SK-N-SH (cell line): ENCODE data around the gene C19orf18. TPM values are rescaled to one million over a fixed set of nuclear protein-coding genes. Genes with fewer than 3 reads are reported as not detected.

Source experiments
- CTCF ChIA-PET: fragments of 300-600, 350-600 bp; formaldehyde crosslinking; extraction: SDS; loops from one replicate; lab custom pipeline; 2021; lab: Yijun Ruan, JAX
- POLR2A ChIA-PET: fragments of 350-600 bp; sonication (Branson Sonifier 250); formaldehyde crosslinking; extraction: SDS; loops from one replicate; lab custom pipeline; 2020; ENCODE audit warnings: antibody characterized with exemption, inconsistent platforms; lab: Yijun Ruan, JAX
- DNase-seq: peaks from one replicate; pipeline ENCODE4 v3.0.0; 2012
- H2AFZ ChIP-seq: fragments of 200-600 bp; sonication (generic); 2 replicates; pipeline ENCODE4 v1.8.1; 2016; ENCODE audit warnings: antibody characterized with exemption, mild to moderate bottlenecking, low read depth
- H3F3A ChIP-seq: fragments of 200-600 bp; sonication (generic); replicated peaks from 2 replicates; pipeline ENCODE3; 2016; ENCODE audit warnings: antibody characterized with exemption, mild to moderate bottlenecking; ENCODE audit not compliant: insufficient read depth
- H3K27ac ChIP-seq, 2 experiments: fragments of 200-500 bp in 1 of 2; fragments of 200-600 bp in 1 of 2; sonication (Bioruptor generic) in 1 of 2; sonication (generic), shearing (Covaris generic) in 1 of 2; 2 replicates each; pipeline versions ENCODE4 v1.5.1 to v1.6.1; 2014 to 2016; ENCODE audit warnings: low read depth in 2 of 2, inconsistent platforms in 1 of 2, low read length in 1 of 2, mild to moderate bottlenecking in 1 of 2, mixed read lengths in 1 of 2
- H3K27me3 ChIP-seq: fragments of 200-600 bp; sonication (generic), shearing (Covaris generic); 2 replicates; pipeline ENCODE4 v1.6.1; 2016; ENCODE audit warnings: mixed run types; ENCODE audit not compliant: insufficient read depth
- H3K36me3 ChIP-seq, 2 experiments: fragments of 200-500 bp in 1 of 2; fragments of 200-600 bp in 1 of 2; sonication (Bioruptor generic) in 1 of 2; sonication (generic) in 1 of 2; replicated peaks in 1 of 2; 2 replicates each; pipeline versions ENCODE3 to v1.5.1; 2014 to 2016; ENCODE audit warnings: low read length in 1 of 2, mild to moderate bottlenecking in 1 of 2; ENCODE audit not compliant: insufficient read depth in 2 of 2, control insufficient read depth in 1 of 2
- H3K4me1 ChIP-seq, 2 experiments: fragments of 200-500 bp in 1 of 2; fragments of 200-600 bp in 1 of 2; sonication (Bioruptor generic) in 1 of 2; sonication (generic), shearing (Covaris generic) in 1 of 2; 2 replicates each; pipeline versions ENCODE4 v1.5.1 to v1.6.1; 2014 to 2016; ENCODE audit warnings: low read depth in 1 of 2, low read length in 1 of 2, mixed run types in 1 of 2; ENCODE audit not compliant: insufficient read depth in 2 of 2, control insufficient read depth in 1 of 2
- H3K4me2 ChIP-seq: fragments of 200-600 bp; sonication (generic), shearing (Covaris generic); 2 replicates; pipeline ENCODE4 v1.6.1; 2017; ENCODE audit warnings: mixed run types
- H3K4me3 ChIP-seq, 2 experiments: fragments of 200-500 bp in 1 of 2; fragments of 200-600 bp in 1 of 2; sonication (Bioruptor generic) in 1 of 2; sonication (generic), shearing (Covaris generic) in 1 of 2; 2 replicates each; pipeline versions ENCODE4 v1.5.1 to v1.8.1; 2014 to 2016; ENCODE audit warnings: low read depth in 2 of 2, inconsistent platforms in 1 of 2, low read length in 1 of 2, mild to moderate bottlenecking in 1 of 2, mixed read lengths in 1 of 2, moderate library complexity in 1 of 2
- H3K79me2 ChIP-seq: fragments of 200-600 bp; sonication (generic); 2 replicates; pipeline ENCODE4 v1.8.1; 2017; ENCODE audit warnings: mild to moderate bottlenecking; ENCODE audit not compliant: insufficient read depth
- H3K9ac ChIP-seq: fragments of 200-600 bp; sonication (generic); 2 replicates; pipeline ENCODE4 v1.6.1; 2017; ENCODE audit warnings: mixed run types
- H3K9me2 ChIP-seq: fragments of 200-600 bp; sonication (generic); 2 replicates; pipeline ENCODE4 v1.6.1; 2017; ENCODE audit warnings: mixed run types
- H3K9me3 ChIP-seq: fragments of 200-600 bp; sonication (generic); 2 replicates; pipeline ENCODE4 v1.6.1; 2017; ENCODE audit warnings: mixed run types, mild to moderate bottlenecking, moderate library complexity
- H4K20me1 ChIP-seq: fragments of 200-600 bp; sonication (generic); 2 replicates; pipeline ENCODE4 v1.6.1; 2017; ENCODE audit warnings: mild to moderate bottlenecking, mixed run types; ENCODE audit not compliant: insufficient read depth
- CHD2 ChIP-seq: fragments of 150-350 bp; IDR thresholded peaks from 2 replicates; pipeline ENCODE4 v1.6.1; 2018; ENCODE audit warnings: low read length; ENCODE audit not compliant: partially characterized antibody
- EP300 ChIP-seq, 2 experiments: IDR thresholded peaks; 2 replicates each; pipeline versions ENCODE4 v1.4.0 to v1.6.1; 2012; ENCODE audit warnings: borderline replicate concordance in 1 of 2, low read depth in 1 of 2, low read length in 1 of 2
- EZH2phosphoT487 ChIP-seq: fragments of 200-600 bp; sonication (generic); IDR thresholded peaks from 2 replicates; pipeline ENCODE4 v1.6.1; 2017; ENCODE audit warnings: low read depth, mixed run types, mild to moderate bottlenecking, antibody characterized with exemption, moderate library complexity, borderline replicate concordance
- FOSL2 ChIP-seq: IDR thresholded peaks from 2 replicates; pipeline ENCODE4 v1.4.0; 2012; ENCODE audit warnings: low read depth, mild to moderate bottlenecking, moderate library complexity, borderline replicate concordance
- JUND ChIP-seq: IDR thresholded peaks from 2 replicates; pipeline ENCODE4 v1.4.0; 2012
- MAX ChIP-seq: IDR thresholded peaks from 2 replicates; pipeline ENCODE4 v1.4.0; 2012; ENCODE audit warnings: low read depth
- MEF2A ChIP-seq: IDR thresholded peaks from 2 replicates; pipeline ENCODE4 v1.4.0; 2012; ENCODE audit warnings: low read depth, borderline replicate concordance
- NRF1 ChIP-seq: IDR thresholded peaks from 2 replicates; pipeline ENCODE4 v1.6.1; 2012; ENCODE audit warnings: low read depth, mild to moderate bottlenecking, low read length
- POLR2AphosphoS5 ChIP-seq: IDR thresholded peaks from 2 replicates; pipeline ENCODE4 v1.6.1; 2012; ENCODE audit warnings: low read depth, low read length
- RAD21 ChIP-seq: IDR thresholded peaks from 2 replicates; pipeline ENCODE4 v1.6.1; 2012; ENCODE audit warnings: mild to moderate bottlenecking, low read length
- RCOR1 ChIP-seq: fragments of 150-350 bp; IDR thresholded peaks from 2 replicates; pipeline ENCODE4 v1.6.1; 2017; ENCODE audit warnings: antibody characterized with exemption, low read length
- RFX5 ChIP-seq: IDR thresholded peaks from 2 replicates; pipeline ENCODE4 v1.6.1; 2012; ENCODE audit warnings: mild to moderate bottlenecking, improper control_type of control experiment, low read length
- RXRA ChIP-seq: IDR thresholded peaks from 2 replicates; pipeline ENCODE4 v1.4.0; 2012; ENCODE audit warnings: low read depth, mild to moderate bottlenecking, borderline replicate concordance
- SMC3 ChIP-seq: IDR thresholded peaks from 2 replicates; pipeline ENCODE4 v1.6.1; 2012; ENCODE audit warnings: low read depth, low read length, improper control_type of control experiment
- TAF1 ChIP-seq: IDR thresholded peaks from 2 replicates; pipeline ENCODE4 v1.6.1; 2012; ENCODE audit warnings: low read depth, mild to moderate bottlenecking, low read length, moderate library complexity, borderline replicate concordance
- TEAD4 ChIP-seq: IDR thresholded peaks from 2 replicates; pipeline ENCODE4 v1.4.0; 2012; ENCODE audit warnings: mild to moderate bottlenecking, borderline replicate concordance; ENCODE audit not compliant: insufficient read depth
- YY1 ChIP-seq: IDR thresholded peaks from 2 replicates; pipeline ENCODE4 v1.4.0; 2012; ENCODE audit warnings: low read depth, mild to moderate bottlenecking
- WGBS: methylation state at CpG from one replicate; pipeline ENCODE4 v1.1.6; 2017; ENCODE audit warnings: low lambda C conversion rate; 5-methylcytosine and 5-hydroxymethylcytosine counted together
- polyA plus RNA-seq, 3 experiments: library from polyadenylated mRNA; depleted of rRNA; stranded (reverse); fragments of >200 nt; gene quantifications; 2 replicates each; pipeline ENCODE4 v1.2.3, GENCODE V29; 2012
- TF ChIP-seq, protein P1 (sequence below): fragments of 200-600 bp; sonication (generic); IDR thresholded peaks from 2 replicates; pipeline ENCODE4 v1.6.1; 2017; ENCODE audit warnings: antibody characterized with exemption, mild to moderate bottlenecking, moderate library complexity
- TF ChIP-seq, protein P2 (sequence below): fragments of 150-350 bp; IDR thresholded peaks from 2 replicates; pipeline ENCODE4 v1.6.1; 2016; ENCODE audit warnings: mild to moderate bottlenecking, low read depth, low read length

Gene C19orf18
- polyA plus RNA-seq, 1 of the 3 experiments (the other 2 are of a cell fraction) = not detected

DNA sequence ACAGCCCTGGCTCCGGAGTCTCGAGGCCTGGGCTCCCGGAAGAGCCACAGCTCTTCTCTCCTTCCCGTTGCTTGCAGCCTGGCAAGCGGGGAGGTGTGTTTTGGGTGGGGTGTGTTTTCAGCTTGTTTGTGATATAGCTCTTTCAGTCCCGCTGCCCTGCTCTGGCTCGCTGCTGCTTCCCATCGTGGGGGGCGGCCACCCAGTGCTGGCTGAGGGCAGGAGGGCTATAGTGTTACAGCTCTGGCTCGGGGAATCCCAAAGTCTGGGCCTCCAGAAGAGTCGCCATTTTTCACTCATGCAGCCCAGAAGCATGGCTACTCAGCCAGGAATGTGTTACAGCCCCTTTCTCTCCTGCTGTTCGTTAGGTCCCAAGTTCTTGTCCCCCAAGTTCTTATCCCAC lies 24.6 kb downstream of the C19orf18 start:
- Histone ChIP-seq H3K4me2 (no peak overlapping the region), H3K9ac (no peak overlapping the region), H3K27ac (no peak overlapping the region), H3F3A (no peaks in the 10 kb centered on the region), H3K9me3 (no peaks in the 10 kb centered on the region), H4K20me1 (no peaks in the 10 kb centered on the region), H3K27me3 (no peaks in the 10 kb centered on the region), H3K9me2 (no peaks in the 10 kb centered on the region), H3K79me2 (peaks cover 28% of the 10 kb centered on the region), H2AFZ (no peak overlapping the region), H3K36me3 (no peaks in the 10 kb centered on the region), H3K4me1 (peaks cover 0 to 7% of the 10 kb centered on the region in 2 experiments; a peak in 3 of 4 replicates), H3K4me3 (no peak overlapping the region)
- POLR2A ChIA-PET = no interaction called here
- DNase-seq = no peak
- TF ChIP-seq TAF1 (no peak), JUND (no peak), POLR2AphosphoS5 (no peak)
- CTCF ChIA-PET = no interaction called here
- 45% methylated on average over 12 of the region's 12 CpGs for WGBS

- TF ChIP-seq EP300 (IDR thresholded peaks at IDR 0.05; ENCODE audit: borderline replicate concordance in 1 of 2, low read depth in 1 of 2, low read length in 1 of 2) (no peak), RFX5 (no peak), TEAD4 (no peak), RCOR1 (no peak), FOSL2 (no peak), RAD21 (no peak), YY1 (no peak), CHD2 (no peak), MAX (no peak), SMC3 (no peak), MEF2A (no peak), NRF1 (no peak), TAF1 (no peak), EZH2phosphoT487 (no peak), RXRA (no peak)
- TF ChIP-seq, protein P1, sequence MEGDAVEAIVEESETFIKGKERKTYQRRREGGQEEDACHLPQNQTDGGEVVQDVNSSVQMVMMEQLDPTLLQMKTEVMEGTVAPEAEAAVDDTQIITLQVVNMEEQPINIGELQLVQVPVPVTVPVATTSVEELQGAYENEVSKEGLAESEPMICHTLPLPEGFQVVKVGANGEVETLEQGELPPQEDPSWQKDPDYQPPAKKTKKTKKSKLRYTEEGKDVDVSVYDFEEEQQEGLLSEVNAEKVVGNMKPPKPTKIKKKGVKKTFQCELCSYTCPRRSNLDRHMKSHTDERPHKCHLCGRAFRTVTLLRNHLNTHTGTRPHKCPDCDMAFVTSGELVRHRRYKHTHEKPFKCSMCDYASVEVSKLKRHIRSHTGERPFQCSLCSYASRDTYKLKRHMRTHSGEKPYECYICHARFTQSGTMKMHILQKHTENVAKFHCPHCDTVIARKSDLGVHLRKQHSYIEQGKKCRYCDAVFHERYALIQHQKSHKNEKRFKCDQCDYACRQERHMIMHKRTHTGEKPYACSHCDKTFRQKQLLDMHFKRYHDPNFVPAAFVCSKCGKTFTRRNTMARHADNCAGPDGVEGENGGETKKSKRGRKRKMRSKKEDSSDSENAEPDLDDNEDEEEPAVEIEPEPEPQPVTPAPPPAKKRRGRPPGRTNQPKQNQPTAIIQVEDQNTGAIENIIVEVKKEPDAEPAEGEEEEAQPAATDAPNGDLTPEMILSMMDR = no peak
- TF ChIP-seq, protein P2, sequence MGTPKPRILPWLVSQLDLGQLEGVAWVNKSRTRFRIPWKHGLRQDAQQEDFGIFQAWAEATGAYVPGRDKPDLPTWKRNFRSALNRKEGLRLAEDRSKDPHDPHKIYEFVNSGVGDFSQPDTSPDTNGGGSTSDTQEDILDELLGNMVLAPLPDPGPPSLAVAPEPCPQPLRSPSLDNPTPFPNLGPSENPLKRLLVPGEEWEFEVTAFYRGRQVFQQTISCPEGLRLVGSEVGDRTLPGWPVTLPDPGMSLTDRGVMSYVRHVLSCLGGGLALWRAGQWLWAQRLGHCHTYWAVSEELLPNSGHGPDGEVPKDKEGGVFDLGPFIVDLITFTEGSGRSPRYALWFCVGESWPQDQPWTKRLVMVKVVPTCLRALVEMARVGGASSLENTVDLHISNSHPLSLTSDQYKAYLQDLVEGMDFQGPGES = no peak
- POLR2A ChIA-PET = no interaction called here
- Histone ChIP-seq H3K4me3 (no peak overlapping the region), H2AFZ (no peak overlapping the region), H4K20me1 (no peaks in the 10 kb centered on the region), H3F3A (no peaks in the 10 kb centered on the region), H3K36me3 (peaks cover 0 to 3% of the 10 kb centered on the region in 2 experiments), H3K27me3 (no peaks in the 10 kb centered on the region), H3K4me1 (peaks cover 0 to 7% of the 10 kb centered on the region in 2 experiments; a peak in 3 of 4 replicates), H3K9ac (no peak overlapping the region), H3K4me2 (no peak overlapping the region), H3K27ac (no peak overlapping the region), H3K9me3 (no peaks in the 10 kb centered on the region), H3K9me2 (no peaks in the 10 kb centered on the region), H3K79me2 (peaks cover 32% of the 10 kb centered on the region)
- 79% methylated on average over 15 of the region's 24 CpGs for WGBS
- CTCF ChIA-PET = no interaction called here
- no peak for DNase-seq
These were observed 25.0 kb downstream of the C19orf18 start for GRCh38 chr19:57949296-57949695.
